ENCODE data around the gene SPA17.

Gene SPA17

GRCh38 chr11:124745835-124746620 is 72.3 kb downstream of the SPA17 start:
- peak; percentile 41 for FAIRE-seq

GRCh38 chr11:124746621-124747243 is 73.0 kb downstream of the SPA17 start:
- FAIRE-seq (peak; percentile 92), DNase-seq (ENCODE audit: extremely low spot score, insufficient read length, low read depth) (peak; percentile 86)

More at GRCh38 chr11:124745835-124746620, 72.3 kb downstream of the SPA17 start:
- DNase-seq (ENCODE audit: extremely low spot score, insufficient read length, low read depth) = no peak

Data from GM18507 (cell line).